ENCODE data around the gene AKT2.

Gene AKT2

DNA sequence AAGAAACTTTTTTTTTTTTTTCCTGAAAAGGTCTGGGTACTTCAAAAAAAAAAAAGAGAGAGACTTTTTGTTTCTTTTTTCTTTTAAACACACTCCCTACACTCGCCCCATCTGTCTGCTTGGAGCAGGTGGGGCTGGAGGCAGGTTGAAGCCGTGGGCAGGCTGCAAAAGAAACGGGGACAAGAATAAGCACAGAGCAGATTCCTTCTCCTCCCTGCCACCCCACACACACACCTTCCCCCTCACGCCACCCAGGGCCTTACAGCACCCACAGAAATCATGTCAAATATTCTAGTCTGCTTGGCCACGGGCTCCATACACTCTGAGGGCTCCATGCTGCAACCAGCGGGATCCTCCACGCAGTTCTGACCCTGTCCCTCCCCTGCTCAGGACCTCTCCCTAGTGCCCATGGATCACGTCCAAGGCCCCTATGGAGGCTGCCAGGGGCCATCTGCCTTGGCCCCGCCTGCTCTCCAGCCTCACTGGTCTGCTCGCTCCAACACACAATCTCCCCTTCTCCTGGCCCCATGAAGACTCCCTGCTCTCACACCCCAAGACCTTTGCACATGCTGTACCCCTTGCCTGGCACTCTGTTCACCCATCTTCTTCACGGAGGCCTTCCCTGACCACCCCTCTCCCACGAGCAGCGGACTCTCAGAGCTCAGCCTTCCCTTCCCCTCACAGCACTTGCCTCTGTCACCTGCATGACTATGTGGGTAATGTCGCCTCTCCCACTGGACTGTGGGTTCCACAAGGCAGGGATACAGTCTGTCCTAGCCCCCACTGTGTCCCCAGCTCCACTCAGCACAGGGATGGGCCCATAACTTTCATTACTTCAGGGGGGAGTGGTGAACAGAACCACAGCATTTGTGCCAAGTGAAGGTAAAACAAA, 11.4 kb downstream of the AKT2 start:
- no peak for DNase-seq (ENCODE audit: low read depth, low spot score)

DNA sequence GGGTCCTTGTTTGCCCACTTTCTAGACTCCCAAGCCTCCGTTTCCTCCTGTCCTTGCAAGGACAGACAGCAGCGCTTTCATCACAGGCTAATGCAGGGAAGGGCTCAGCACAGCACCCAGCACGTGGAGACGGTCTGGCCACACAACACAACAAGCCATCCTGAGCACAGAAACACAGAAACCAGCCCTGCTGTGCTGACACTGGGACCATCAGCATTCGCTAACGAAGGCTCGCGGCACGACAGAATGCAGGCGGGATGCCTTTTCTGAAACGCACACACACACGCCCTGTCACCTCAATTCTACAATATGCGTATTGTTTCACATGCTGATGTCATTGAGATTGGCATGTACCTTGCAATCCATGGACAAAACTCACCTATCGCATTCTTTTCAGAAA, 12.9 kb downstream of the AKT2 start:
- no peak for DNase-seq (ENCODE audit: low read depth, low spot score)

DNA sequence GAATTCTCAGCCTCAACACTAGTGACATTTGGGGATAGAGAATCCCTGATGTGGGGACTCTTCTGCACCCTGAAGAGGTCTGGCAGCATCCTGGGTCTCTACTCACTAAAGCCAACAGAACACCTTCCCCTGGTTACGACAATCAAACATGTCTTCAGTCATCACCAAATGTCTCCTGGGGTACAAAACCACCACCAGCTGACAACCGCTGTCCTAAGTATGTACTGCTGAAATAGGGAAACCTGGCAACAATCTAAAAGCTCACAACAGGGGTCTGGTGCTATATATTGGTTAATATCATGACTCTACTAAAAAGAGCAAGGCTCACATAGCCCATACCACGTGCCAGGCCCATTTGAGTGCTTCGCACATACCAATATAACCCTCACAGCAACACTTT, 13.4 kb downstream of the AKT2 start:
- DNase-seq (ENCODE audit: low read depth, low spot score), result no peak

DNA sequence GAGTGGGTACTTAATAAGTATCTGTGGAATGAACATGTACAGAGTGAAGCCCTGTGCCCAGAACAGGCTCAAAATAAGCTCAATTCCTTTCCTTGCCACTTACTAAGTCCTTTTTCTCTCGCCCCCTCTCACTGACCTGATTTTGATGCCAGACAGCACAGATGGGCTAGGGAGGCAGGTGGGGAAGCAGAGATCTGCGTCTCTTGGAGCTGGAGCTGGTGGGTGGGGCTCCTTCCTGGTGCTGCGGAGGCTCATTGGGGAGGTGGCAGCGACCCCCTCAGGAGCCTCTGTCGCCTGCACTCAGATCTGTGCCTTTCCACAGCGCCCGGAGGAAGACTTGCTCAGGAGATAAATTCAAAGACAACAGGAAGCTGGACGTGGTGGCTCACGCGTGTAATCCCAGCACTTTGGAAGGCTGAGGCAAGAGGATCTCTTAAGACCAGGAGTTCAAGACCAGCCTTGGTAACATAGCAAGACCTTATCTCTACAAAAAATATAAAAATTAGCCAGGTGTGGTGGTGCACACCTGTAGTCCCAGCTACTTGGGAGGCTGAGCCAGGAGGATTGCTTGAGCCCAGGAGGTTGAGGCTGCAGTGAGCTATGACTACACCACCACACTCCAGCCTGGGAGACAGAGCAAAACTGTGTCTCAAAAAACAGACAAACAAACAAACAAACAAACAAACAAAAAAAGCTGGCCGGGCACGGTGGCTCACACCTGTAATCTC, 14.6 kb downstream of the AKT2 start:
- no peak for DNase-seq (ENCODE audit: low read depth, low spot score)

DNA sequence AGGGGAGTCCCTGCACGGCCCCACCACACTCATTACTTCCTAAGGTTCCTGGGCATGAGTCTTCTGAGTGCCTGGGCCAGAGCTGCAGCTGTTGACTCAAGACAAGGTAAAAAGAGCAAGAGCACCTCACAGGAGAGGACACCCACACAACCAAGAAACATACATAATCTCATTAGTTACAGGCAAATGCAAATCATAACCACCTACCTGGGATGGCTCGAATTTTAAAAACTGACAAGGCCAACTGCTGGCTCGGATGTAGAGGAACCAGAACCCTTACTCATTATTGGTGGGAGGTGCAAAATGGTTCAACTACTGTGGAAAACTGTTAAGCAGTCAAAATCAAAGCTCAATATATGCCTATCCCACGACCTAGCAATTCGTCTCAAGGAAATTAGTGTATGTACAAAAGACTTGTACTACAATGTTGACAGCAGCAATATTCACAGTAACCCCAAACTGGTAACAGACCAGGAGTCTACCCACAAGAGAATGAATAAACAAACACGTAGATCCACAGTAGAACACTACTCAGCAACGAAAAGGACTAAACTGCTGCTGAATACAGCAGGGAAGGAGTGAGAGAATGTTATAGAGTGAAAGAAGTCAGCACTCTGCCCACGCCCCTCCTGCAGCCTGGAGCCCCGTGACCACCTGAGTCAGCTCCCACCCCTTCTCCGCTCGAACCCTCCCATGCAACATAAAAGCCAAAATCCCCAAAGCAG, 15.8 kb downstream of the AKT2 start:
- DNase-seq (ENCODE audit: low read depth, low spot score), result no peak

DNA sequence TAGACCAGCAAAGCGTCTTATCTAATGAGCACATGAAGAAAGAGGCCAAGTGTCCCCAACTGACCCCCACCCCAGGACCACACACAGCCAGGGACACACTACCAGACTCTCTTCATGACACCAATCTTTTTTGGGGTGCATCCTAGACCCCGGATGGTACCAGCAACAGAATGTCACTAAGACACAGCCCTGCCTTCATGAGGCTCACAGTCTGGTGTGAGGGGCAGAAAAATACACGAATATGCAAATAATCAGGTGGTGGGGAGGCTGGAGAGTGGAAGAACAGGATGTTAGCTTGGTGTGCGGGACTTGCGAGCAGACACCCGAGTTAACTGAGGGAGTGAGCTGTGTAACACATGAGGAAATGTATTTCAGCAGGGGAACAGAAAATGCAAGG, 17.5 kb downstream of the AKT2 start:
- no peak for DNase-seq (ENCODE audit: low read depth, low spot score)

DNA sequence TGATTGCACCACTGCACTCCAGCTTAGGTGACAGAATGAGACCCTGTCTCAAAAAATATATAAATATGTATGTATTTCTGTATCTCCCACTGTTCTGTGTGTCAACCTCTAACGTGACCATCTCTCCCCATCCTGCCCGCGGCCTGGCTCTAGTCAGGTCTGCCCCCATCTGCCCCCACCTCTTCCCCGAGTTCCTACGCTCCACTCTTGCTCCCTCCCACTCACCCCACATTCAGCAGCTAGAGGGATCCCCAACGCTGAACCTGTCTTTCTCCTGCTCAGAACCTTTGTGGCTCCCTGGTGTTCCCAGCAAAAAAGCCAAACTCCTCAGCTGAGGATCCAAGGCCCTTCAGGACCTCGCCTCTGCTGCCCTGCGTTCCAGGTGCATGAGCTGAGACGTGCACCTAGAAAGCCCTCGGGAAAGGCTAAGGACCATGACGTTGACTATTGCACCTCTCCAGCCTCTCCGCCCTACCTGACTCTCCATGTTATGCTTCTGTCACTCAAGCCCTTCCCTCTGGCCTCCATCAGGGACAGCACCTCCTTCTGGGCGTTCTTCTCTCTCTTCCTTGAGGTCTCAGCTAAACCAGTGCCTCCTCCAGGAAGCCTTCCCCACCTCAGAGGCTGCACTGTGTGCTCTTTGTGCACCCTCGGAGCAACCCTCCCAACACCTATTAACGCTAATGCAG, 18.1 kb downstream of the AKT2 start:
- no peak for DNase-seq (ENCODE audit: low read depth, low spot score)

DNA sequence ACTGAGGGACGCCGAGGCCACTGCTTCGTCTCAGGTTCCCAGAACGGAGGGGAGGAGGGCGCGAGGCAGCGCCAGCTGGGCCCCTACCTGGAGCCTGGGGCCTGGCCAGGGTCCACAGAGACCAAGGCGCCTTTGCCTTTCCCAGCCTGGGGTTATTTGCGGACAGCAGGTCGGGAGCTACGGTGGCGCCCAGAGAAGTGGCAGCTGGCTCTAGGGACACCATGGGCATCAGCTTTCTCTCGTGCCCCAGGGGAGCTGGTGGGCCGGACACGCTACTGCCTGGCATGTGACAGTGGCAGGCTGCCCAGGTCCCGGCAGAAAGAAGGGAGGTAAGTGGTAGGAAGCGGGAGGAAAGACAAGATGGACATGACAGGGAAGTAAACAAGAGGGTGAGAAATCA, 19.0 kb downstream of the AKT2 start:
- DNase-seq (ENCODE audit: low read depth, low spot score), result no peak

DNA sequence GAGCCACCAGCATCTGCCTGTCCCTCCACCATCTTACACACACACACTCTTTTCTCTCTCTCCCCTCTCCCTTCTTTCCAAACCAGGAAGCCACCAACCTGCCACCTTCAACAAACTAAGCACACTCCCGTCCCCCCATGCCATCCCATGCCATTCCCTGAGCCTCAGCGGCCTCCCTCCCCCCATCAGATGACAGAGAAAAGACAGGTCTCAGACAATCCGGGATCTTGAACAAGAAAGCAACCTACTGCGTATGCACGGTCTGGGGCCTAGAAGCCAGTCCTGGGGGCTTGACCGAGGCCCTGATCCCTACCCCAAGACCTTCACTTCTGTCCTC, 19.4 kb downstream of the AKT2 start:
- no peak for DNase-seq (ENCODE audit: low read depth, low spot score)

DNA sequence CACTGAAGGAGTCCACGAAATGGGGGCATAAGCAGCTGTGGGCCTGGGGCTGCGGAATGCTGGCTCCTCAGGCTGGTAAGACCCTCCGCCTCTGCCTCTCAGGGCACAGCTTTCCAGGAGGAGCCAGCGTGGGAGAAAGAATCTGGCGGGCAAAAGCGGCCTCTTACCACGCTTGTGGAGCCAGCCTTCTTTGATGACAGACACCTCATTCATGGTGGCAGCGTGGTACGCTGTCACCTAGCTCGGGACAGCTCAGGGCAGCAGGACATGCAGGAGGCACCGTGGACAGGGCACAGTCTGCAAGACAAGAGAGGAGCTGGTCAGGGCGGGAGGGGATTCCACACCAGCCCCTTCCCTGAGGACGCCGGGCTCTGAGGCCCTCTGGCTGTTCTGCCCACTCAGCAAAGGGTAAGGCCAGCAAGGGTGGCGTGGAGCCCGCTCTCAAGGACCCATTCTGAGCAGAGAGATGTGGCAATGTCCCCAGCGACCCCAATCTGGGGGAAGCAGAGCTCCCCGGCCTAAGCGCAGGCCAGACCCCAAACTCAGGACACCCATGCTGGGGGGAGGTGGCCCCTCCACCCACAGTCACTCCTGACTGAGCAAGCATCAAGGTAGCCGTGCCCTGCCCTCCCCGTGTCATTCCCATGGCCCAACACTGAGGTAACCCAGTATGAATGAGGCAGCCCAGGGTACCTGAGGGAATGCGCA, 19.9 kb downstream of the AKT2 start:
- DNase-seq (ENCODE audit: low read depth, low spot score), result no peak

DNA sequence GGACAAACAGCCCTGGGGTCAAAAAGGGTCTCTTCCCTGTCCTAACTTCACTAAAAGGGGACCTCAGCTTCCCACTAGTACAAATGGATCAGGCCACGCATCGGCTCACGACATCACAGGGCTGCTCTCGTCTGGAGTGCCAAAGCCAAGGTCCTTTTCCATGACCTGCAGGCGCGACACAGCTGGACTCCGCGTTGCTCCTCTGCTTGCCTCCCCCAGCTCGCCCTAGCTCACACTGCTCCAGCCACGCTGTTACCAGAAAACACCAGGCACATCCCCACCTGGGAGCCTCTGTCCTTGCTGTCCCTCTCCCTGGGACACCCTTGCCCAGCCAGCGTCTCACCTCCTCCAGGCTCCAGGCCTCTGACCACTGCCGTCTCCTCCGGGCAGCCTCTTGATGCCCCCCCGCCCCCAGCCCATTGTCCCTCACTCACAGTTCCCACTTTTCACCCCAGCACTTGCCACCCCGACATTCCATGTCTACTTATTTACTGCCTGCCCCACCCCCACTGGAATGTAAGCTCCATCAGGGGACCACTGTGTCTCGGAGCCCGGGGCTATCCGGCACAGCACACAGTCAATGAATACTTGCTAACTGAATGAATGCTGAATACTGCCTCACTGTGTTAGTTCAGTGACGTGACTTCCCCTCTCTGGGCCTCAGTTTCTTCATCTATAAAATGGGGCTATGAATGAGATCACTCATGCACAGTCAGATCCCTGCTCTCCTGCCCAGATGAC, 20.7 kb downstream of the AKT2 start:
- no peak for DNase-seq (ENCODE audit: low read depth, low spot score)

DNA sequence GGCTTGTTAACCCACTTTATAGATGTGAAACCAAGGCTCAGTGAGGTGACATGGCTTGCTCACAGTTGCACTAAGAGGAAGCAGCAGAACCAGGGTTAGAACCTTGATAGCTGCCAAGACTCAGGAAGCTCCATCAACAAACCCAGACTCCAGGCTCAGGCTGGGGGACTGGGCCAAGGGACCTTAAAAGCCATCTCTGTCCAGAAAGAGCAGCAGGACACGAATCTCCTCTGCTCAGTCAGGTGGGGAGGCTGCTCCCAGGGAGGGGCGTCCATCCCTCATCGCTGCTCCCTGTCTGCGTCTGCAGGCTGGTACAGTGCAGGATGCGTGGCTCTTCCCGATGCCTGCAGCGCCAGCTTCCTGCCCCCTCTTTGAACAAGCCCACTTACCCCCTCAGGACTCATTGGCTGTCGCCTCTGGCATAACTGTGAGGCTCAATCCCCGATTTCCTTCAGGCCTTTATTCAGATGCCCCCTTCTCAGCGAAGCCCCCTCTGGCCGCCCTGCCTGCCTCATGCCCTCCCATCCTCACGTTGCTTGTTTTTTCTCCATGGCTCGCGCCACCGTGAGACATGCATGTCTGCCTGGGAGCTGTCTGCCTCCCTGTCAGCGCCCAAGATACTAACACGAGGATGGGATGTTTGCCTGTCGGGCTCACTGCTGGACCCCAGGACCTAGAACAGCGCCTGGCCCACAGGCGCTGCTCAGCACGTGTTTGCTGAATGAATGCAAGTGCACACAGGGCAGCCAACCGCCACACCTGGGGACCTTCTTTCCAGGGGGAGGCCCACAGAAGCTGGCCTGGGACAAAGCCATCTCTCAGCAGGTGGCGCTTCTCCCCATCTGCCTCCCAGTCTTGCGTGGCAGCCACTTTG, 21.5 kb downstream of the AKT2 start:
- no peak for DNase-seq (ENCODE audit: low read depth, low spot score)

DNA sequence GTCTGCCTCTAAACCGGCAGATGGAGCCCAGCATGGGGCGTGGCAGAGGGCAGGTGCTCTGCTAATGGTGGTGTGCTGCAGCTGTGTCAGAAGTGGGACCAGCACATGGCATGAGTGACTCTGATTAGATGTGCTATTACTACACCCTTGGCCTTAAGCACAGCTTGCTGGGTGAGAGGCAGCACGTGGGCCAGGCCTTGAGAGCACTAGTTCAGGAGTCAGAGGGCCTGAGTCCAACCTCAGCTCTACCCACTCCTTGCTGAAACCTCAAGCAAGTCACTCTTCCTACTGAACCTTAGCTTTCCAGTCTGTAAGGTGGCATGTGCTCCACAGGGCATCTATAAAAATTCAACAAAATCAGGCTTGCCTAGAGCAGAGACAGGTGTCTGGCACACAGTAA, 22.7 kb downstream of the AKT2 start:
- DNase-seq (ENCODE audit: low read depth, low spot score), result no peak

DNA sequence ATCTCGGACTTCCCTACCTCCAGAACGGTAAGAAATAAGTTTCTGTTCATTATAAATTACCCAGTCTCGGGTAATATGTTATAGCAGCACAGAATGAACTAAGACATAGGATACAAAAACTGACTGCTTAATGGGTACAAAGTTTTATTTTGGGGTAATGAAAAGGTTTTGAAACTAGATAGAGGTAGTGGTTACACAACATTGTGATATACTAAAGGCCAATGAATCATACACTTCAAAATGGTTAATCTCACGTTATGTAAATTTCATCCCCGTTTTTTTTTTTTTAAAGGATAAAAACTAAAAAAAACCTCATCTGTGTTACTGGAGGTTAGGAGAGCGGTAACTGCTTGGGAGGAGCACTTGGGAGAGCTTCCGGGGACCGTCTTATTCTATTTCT, 23.5 kb downstream of the AKT2 start:
- DNase-seq (ENCODE audit: low read depth, low spot score), result no peak

DNA sequence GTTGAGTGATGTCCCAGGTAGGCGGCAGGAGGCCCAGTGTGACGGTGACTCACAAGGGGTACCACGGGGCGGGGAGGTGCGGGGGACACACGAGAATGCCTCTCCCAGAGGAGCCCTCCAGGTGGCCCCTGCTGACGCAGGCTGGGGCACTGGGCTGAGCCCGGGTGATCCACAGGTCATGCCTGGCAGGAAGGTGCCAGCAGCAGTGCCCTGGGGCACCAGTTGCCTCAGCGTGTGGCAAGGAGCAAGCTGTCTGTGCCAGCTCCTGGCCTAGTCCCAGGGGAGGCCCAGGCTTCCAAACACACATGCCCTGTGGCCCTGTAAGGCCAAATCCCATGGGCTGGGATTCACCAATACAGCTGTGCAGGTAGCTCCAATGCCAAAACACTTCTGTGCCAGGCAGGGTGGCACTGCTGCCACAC, 28.0 kb downstream of the AKT2 start:
- DNase-seq (ENCODE audit: low read depth, low spot score), result no peak

DNA sequence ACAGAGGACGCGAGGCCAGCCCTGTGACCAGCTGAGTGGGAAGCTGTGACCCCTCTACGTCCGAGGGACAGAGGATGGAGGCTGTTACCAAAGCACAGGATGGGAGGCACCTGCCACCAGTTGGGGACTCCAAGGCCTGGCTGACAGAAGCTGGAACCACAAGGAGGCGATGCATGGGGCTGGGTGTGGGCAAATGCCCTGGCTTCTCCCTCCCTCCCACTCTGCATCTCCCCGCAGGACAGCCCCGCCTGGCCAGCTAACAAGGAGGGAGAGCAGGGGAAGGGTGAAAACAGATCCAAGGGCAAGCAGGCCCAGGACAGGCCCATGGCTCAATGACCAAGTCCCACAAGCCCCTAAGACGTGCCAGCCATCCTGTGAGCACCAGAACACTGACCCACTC, 28.6 kb downstream of the AKT2 start:
- DNase-seq (ENCODE audit: low read depth, low spot score), result no peak

DNA sequence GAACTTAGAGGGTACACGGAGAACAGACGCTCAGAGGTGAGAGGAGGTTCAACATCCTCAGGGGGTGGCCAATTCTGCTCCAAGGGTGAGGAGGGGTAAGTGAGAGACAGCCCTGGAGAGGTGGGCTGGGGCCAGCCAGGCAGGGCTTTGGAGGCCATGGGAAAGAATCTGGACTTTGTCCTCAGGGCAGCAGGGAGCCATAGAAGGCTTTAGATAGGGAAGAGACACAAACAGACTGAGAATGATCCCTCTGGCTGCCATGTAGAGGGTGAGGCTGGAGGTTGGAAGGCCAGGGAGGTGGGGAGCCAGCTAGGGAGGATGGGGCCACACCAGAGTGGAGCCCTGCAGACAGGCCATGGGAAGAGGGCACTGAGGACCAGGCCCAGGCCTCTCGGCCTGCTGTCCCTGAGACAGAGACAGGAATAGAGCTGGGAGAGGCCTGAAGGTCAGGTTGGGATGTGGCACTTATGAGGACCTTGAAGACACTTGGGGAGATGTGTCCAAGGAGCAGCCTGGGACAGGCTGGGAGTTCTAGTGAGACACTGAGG, 29.5 kb downstream of the AKT2 start:
- no peak for DNase-seq (ENCODE audit: low read depth, low spot score)

DNA sequence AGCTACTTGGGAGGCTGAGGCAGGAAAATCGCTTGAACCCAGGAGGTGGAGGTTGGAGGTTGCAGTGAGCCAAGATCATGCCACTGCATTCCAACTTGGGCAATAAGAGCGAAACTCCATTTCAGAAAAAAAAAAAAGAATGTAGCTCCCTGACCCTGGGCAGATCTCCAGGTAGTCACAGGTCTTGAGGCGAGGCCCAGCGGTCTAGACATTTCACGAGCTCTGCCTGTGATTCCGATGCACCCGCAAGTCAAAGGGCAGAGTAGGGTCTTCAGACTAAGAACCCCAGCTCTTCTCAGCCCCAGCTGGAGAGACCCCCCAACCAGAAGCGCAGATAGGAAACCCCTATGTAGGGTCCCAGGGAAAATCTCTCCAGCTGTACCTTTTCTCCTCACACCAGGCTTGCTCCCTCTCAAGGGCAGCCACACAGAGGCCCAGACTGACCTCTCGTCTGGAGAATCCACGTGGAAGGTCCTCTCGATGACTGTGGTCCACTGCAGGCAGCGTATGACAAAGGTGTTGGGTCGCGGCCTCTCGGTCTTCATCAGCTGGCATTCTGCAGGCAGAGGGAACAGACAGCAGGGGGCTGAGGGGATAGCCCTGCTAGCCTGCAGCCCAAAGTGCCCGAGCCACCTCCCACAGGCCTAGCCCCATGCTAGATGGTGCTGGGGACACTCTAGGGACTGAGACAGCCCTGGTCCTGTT, 30.3 kb downstream of the AKT2 start:
- DNase-seq (ENCODE audit: low read depth, low spot score), result no peak

DNA sequence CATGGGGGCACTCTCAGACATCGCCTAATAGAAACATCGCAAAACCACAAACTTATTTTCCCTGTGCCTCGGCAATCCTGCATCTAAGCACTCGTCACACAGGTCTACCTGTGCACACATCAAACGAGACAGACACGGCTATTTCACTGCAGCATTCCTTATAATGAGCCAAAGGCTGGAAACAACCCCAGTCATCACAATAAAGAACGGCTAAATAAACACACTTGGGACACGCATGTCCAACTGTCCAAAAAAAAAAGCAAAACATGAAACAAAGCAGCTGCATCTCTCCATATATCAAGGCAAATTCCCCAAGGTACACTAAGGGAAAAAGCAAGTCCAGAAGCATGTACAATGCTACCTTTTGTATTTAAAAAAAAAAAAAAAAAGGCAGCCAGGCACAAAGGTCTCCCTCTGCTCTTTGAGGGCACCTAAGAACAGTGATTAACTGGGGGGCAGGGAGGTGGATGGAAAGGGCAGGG, 31.5 kb downstream of the AKT2 start:
- no peak for DNase-seq (ENCODE audit: low read depth, low spot score)

All from iPS DF 19.7 (cell line).